Measurements from ENCODE around the gene SHISA6. TPM values are rescaled to one million over a fixed set of nuclear protein-coding genes. Genes with fewer than 3 reads are reported as not detected.

The SHISA6 gene
- total RNA-seq, 1 experiment from 2014 or later, result not detected

DNA sequence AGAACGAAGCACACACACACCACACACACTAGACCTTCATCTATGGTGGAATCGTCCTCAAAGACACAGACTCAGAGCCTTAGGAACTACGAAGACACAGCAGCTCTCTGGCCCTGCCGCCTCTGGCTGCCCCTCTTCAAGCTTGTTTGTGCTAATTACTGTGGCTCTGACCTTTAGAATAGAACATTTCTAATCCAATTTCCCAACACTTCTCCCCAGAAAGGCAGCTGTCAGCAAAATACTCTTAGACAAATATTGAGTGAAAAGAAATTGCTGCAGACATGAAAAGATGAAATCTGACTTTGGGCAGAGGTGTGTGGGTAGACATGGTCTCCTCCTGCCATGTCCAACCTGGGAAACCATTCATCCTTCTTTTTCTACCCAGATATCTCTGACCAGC, 205.3 kb downstream of the SHISA6 start:
- DNase-seq (ENCODE audit: low read depth), result no peak

DNA sequence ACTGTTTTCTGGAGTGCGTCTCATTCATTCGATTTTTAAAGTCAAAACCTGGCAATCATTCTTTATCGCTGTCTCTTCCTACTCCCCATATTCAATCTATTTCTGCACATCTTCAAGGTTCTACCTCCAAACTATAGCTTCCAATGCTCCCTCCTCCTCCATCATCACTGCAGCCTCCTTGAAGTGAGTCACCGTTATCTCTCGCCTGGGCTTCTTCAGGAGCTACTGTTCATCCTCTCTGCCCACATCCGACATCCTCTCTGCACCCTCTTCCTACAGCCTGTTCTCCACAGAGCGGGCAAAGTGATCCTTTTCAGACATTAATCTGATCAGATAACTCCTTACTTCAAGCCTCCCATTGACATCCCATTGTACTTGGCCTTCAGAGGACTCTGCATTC, 213.1 kb downstream of the SHISA6 start:
- DNase-seq (ENCODE audit: low read depth), result no peak

DNA sequence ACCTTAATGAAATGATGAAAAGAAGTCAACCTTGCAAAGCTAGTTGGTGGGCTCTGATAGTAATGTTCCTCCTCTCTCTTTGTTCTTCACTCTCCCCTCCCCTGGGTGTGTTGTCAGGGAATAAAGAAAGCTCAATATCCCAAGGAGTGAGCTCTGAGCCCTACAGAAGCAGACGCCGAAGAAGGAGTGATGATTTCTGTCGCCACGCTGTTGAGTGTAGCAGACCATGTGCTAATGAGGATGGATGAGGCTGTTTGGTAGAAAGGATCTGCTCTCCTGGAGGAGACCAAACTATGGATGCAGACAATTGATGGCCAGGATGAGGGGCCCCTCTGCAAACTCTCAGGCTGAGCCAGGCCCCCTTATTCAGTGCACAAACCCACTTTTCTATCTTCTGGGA, 217.3 kb downstream of the SHISA6 start:
- DNase-seq (ENCODE audit: low read depth), result no peak

DNA sequence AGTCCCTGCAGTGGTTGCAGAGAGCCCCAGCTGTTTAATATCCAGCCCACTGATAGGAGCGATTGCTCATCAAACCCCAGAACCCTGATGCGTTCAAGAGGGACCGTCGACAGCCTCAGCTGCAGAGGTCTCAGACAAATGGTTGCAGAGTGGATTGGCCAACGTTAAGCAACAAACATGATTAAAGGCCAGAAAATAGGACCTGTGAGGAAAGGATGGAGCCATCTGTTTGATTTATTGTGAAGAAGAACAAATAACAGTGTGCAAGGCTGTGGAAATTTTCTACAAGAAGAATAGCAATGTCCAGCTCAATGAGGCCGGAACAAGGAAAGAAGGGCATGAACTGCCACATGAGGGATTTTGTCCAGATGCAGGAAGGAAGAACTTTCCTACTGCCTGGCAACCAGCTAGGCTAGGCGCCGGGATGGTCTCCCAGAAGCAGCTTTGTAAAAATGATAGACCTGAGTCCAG, 218.9 kb downstream of the SHISA6 start:
- no peak for DNase-seq (ENCODE audit: low read depth)

DNA sequence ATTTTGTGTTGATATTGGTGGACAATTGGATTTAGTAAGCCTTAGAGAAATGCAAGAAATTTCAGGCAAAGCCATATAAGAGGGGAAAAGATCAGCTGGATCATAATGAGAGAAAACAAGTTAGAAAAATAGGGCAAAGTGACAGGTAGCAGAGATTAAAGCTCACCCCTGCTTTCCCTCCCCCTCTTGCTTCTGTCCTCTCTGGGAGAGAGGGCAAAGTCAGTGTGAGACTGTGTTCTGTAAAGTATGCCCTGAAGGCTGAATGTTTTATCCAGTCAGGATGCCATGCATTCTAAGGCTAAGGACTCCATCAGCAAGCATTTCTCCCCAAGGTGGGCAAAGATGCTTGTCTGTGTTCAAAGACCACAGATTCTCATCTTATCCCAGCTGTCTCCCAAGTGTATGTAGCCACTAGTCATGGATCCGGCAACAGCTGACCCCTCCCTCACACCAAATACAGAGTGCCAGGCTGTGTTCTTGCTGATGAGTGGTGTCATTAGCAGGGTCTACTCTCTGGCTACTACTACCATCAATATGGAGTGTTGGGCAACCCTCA, 221.1 kb downstream of the SHISA6 start:
- no peak for DNase-seq (ENCODE audit: low read depth)

DNA sequence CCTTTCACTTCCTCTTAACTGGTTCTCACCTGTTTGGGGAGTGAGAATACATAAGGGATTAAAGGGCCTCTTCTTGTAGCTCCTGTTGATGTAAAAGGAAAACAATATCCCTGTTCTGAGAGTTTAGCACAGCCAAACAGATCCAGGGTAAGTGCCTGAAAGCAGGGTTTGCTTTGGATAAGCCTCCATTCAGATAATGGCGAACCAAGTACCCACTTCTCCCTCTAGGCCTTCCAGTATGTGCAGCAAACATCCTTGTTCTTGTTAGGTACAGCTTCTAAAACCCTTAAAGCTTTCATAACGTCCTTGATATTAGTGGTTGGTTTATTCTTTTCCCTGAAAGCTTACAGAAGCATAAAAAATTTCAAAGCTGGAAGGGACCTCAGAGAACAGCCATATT, 226.6 kb downstream of the SHISA6 start:
- DNase-seq (ENCODE audit: low read depth), result no peak

DNA sequence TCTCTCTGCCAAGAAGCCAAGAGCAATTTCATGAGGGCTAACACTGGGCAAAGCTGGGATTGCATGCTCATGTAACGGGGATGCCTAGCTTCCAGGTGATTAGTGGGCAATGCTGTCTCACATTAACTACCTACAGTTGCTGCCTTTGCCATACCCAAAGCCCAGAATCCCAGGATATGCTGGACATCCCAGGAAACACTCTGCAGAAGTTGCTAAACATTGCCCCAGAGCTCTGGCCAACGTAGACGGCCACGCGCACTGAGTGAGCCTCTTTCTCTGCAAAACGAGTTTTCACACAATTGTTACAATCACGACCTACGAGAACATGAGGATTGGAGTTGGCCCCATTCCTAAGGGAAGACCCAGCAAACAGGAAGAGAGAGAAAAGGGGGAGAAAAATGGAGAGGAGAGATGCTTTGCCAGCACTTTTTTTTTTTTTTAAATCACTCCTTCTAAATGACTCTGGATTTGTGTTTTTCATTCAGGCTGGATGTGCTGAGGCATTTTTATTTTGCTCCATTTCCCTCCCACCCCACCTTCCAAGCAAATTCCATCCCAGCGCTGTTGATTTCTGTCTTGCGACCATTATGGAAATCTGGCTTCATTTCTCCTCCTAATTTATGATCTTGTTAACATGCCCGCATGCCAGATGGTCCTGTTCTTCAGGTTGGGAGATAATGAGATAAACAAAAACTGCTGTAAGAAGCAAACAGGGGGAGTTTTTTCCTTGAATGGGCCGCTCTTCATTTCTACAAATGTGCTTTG, 244.5 kb downstream of the SHISA6 start:
- DNase-seq (ENCODE audit: low read depth), result no peak

DNA sequence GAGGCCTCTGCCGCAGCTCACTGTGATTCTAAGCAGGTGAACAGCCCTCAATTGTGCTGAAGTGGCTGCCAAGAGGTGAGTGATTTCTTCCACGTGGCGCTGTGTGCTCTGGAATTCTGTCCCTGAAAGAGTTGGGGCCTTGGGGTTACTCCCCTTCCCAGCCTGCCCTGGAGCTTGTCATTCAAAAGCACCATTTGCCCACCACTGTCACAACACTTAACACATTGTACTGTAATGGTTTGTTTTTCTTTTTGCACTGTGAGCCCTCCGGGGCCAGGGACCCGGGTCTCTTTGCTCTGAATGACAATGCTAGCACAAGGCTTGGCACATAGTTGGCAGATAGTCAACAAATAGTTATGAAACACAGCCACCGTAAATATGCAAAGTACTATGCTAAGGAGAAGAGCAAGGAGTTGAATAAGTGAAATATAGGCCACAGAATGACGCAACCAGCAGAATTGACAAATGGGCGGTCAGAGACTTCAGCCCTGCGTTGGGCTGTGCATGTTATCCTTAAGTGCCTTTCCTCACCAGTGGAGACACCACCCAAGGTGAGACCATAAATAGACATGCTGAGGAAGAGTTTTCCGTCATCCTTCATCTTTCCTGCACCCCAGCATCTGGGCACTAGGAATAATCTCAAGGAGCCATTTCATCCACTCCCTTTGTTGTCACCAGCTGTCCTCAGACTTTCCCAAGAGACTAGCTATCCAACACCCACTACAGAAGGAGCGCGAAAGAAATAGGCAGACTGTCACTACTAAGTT, 245.3 kb downstream of the SHISA6 start:
- no peak for DNase-seq (ENCODE audit: low read depth)

DNA sequence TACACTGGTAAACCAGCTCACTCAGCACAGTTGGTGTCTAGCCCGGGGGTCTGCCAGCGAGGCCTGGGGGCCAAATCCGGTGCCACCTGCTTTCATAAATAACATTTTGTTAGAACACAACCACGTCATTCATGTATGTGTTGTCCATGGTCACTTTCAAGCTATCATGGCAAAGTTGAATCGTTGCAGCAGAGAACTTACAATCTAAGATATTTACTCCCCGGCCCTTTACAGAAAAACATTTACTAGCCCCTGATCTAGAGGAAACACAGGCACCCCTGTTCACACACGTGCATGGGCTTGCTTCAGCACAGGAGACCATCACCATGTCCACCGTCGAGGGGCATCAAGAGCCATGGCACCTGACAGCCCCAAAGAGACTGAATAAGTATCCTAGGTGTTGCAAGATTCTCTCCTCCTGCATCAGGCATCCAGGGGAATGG, 245.9 kb downstream of the SHISA6 start:
- DNase-seq (ENCODE audit: low read depth), result no peak

DNA sequence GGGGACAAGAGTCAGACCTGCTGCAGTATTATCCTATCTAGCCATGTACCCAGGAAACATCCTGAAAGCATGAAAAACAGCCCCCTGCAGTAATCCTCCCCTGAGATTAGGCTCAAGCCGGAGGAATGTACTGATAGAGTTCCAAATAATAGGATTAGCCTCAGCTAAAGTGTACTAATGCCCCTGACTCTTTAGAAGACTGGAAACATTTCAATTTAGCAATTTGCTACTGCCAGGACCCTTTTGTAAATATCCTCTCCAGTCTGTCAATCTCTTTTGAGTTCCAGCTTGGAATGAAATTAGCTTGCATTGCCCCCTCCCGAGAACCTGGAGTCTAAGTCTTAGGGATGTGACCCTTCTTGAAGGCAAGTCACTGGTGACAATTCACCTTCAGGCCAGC, 246.5 kb downstream of the SHISA6 start:
- DNase-seq (ENCODE audit: low read depth), result no peak

DNA sequence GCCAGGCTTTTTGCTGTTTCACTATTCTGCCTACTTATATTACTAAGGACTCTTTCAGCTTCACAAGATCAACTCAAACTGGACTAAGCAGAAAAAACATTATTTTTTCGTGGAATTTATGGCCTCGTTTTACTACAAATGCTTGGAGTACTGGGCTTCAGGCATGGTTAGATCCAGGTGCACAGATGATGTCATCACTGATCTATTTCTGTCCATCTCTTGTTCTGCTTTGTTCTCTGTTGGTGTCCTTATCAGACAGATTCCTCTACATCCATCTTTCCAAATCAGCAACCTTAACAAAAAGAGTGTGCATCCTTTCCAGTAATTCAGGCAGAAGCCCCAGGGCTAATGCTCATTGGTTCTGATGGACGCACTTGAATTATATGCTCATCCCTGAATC, 247.4 kb downstream of the SHISA6 start:
- DNase-seq (ENCODE audit: low read depth), result no peak

DNA sequence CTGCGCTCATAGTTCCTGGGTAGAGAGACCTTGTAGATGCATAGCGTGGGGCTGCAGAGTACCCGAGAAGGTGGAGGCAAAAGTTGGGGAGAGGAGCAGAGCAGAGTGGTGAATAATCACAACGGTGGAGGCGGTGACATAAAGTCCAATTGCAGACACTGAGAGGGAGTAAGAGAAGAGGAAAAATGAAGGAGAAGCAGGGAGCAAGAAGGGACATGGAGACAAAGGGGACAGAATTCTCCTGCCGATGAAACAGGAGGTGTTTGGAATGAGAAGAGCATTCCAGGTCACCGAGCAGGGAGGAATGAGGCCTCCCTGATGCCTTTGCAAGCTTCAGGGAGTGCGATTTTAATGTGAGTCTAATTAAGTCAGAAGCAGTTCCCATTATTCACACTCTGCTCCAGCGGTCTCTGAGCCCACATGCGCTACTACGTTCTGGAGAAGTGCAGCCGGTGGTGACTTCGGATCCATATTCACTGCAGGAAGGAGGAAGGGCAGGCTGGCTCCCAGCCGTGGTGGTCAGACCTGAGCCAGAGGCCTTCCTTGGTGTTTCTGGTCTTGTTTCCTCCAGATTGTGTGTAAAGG, 249.2 kb downstream of the SHISA6 start:
- no peak for DNase-seq (ENCODE audit: low read depth)

DNA sequence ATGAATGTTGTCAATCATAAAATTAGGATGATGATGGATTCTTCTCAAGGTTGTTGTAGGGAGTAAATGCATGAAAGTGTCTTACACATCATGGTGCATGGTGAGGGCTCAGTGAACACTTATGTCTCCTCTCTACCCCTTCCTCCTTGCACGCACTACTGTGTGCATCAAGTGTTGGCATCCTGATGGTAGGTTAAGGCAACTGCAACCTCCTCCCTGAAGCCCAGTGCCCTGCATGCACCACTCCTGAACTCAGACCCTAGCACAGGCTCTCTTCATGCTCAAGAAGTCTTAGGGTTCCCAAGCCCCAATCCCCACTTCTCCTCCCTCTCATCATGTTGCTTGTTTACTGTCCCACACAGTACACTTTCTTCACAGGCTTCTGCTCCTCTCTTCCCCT, 251.5 kb downstream of the SHISA6 start:
- no peak for DNase-seq (ENCODE audit: low read depth)

DNA sequence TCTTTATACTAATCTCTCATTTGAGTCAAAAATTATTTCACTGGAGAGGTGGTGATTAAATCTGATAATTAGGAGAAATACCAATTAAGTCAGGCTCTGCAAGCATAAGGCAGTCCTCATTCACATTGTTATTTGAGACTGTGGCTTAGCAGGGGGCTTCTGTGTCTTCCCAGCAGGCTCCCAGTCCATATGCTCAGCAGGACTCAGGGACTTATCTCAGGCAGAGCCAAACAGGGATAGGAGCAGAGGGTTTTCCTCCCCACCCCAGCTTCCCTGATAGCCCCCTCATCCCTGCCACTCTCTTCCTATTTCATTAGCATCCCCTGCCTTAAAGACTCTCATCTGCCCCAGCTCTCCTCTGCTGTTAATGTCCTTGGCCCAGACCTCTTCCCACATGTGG, 252.9 kb downstream of the SHISA6 start:
- DNase-seq (ENCODE audit: low read depth), result no peak

DNA sequence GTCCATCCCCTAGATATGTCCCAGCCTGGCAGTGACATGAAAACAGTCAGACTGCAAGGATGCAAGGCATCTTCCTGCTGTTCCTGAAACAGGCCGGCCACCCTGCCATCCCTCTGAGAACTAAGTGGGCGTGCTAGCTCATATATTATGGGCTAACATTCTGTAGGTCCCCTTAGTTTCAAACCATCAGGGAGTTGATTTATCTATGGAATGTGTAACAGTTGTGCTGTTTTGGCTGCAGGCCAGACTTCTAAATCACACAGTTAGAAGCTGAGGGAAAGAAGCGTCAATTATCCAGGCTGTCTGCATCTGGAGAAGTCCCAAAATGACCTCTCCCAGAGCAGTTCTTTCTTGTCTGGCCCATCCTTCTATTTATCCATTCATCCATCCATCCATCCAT, 254.6 kb downstream of the SHISA6 start:
- no peak for DNase-seq (ENCODE audit: low read depth)

DNA sequence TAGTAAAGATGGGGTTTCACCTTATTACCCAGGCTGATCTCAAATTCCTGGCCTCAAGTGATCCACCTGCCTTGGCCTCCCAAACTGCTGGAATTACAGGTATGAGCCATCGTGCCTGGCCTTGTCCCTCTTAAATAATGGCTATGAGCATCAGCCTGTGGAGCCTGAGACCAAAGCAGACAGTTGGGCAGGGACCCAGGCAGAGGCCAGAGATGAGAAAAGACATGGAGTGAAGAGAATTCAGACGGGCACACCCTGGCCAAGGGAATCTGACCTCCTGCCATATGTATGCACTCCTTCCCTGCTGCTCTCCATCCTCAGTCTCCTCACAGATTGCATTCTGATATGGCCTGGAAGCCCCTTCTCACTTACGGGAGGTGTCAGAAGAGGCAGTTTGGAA, 258.9 kb downstream of the SHISA6 start:
- DNase-seq (ENCODE audit: low read depth), result no peak

DNA sequence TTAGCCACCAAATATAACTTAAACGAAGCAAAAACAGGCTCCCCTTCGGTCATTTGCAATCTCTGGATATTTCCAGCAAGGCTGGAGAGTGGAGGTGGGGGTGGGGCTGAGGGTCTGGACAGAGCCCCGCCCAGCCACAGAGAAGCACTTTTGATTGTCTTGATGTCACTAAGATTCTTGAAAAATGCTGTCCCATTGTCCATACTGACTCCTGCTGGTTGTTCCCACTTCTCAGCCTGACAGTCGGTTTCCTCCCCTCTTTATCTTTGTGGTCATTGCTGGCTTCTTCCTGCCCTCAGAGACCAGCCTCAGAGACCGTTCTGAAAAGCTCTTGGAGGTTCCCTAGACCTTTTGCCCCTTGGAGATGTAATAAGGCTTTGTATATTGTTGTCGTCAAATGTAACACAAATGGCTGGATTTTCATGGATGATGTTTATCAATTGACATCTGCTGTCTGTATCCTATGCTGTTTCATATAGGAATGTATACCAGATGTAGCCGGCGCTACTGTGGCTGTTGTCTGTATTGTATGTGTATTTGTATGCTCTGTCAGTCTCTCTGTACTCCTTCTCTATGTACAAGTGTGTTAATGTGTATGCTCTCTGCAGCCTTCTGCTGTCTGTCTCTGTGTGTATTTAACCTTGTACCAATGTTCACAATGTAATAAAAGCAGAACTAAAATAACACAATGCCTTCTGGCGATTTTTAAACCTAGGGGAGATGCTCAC, 262.5 kb downstream of the SHISA6 start:
- DNase-seq (ENCODE audit: low read depth), result no peak

DNA sequence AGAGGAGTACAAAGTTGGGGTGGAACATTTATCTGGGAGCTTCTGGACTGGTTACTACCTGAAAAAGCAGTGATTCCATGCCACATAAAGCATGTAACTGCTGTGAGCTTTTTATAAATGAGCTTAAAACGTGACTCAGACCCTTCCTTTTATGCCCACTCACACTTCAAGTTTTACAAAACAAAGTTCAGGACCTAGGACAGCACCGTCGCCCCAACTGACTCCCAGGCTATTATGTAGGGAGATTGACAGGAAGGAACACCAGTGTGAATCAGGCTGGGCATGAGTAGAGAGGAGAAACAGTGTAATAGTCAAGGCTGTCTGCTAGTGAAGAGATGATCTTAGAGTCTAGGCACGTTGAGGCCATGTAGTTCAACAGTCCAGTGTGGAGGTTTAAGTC, 265.6 kb downstream of the SHISA6 start:
- peak; percentile 41 for DNase-seq (ENCODE audit: low read depth)

DNA sequence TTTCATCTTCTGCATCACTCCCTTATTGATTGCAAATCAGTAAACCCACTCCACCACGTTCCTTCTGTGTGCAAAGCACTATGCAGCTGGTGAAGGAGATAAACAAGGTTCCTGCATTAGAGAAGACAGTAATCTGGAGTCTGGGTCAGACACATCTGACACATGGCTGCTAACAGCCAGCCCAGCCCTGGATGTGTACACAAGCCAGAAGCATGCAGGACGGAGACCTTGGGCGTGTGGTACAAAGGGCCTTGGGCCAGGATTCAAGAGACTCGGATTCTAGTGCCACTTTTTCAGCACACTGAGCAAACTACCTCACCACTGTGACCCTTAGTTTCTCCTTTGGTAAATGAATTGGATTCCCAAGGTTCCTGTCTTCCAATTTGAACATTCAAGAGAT, 270.7 kb downstream of the SHISA6 start:
- no peak for DNase-seq (ENCODE audit: low read depth)

DNA sequence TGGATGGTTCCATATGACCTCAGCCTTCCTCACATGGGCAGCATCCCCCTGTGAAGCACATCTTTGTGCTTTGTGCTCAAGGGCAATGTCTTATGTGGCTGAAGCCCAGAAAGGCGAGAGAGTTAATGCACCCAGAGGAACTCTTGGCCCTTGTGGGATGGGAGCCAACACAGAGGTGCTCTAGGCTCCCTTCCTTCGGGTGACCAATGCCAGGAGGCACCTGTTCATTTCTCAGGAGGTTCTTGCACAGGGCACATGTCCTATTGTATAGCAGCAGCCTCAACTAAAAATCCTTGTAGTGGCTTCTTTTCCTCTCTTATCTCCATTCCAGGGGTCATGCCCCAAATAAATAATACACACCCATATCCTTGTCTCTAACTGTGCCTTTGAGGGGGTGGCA, 273.6 kb downstream of the SHISA6 start:
- DNase-seq (ENCODE audit: low read depth), result no peak

DNA sequence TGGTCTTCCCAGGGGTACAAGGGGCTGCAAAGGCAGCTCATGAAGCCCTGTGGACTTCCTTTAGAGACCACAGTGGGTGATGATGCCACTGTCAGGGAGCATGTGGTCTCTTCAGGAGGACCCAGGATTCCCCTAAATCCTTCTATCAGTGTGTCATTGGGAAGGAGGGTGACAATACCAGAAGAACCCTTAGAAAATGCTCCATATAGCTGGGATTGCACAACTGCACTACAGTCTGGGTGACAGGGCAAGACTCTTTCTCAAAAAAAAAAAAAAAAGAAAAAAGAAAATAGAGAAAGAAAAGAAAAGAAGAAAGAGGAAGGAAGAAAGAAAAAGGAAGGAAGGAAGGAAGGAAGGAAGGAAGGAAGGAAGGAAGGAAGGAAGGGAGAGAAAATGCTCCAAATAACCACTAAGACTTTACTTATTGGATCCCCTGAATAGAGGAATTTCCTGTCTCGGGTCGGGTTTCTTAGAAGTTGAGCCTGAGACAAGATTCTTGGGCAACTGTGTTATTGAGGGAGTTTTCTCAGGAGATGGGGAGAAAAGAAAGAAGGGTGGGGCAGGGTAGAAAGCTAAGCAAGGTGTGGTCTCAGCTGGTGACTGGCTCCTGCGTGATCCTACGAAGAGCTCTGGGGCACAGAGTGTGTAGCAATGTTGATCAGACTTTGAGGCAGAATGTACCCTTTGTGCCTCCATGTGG, 274.1 kb downstream of the SHISA6 start:
- DNase-seq (ENCODE audit: low read depth), result no peak

Measured in HT1080 (cell line).